ENCODE results near the gene P2RY12. TPM values are rescaled to one million over a fixed set of nuclear protein-coding genes. Genes with fewer than 3 reads are reported as not detected.

The P2RY12 gene
- total RNA-seq, 4 donors from 2014 or later = 1.5 to 4.6 (median 2.8) TPM

GRCh38 chr3:151305060-151305774 lies 79.3 kb downstream of the P2RY12 start:
- intact Hi-C loops (cut with DNase I) = no loop called here
- DNase-seq (ENCODE audit: extremely low spot score) = peak; percentile 91
- Histone ChIP-seq H3K4me3 (no peak overlapping the region), H3K9me3 (no peaks in the 10 kb centered on the region), H3K4me1 (peaks cover 0 to 12% (median 0%) of the 10 kb centered on the region in 4 donors), H3K36me3 (no peaks in the 10 kb centered on the region), H3K27ac (replicated peaks in 1 of 4) (no peak overlapping the region), H3K27me3 (no peaks in the 10 kb centered on the region)
- 61% methylated on average over 7 of the region's 7 CpGs for WGBS
- TF ChIP-seq CTCF (IDR thresholded peaks at IDR 0.05) = no peak
- TF ChIP-seq POLR2AphosphoS5 (IDR thresholded peaks at IDR 0.05) = peak in 1 of 2 donors; percentile 20
- no peak for TF ChIP-seq POLR2A (IDR thresholded peaks at IDR 0.05; ENCODE audit: low read depth)
- no peak for TF ChIP-seq EP300 (IDR thresholded peaks at IDR 0.05)

- Histone ChIP-seq H3K4me1 (peaks cover 0 to 12% (median 0%) of the 10 kb centered on the region in 4 donors), H3K36me3 (no peaks in the 10 kb centered on the region), H3K27me3 (no peaks in the 10 kb centered on the region), H3K9me3 (no peaks in the 10 kb centered on the region), H3K4me3 (no peak overlapping the region), H3K27ac (replicated peaks in 1 of 4) (no peak overlapping the region)
- peak; percentile 39 for DNase-seq (ENCODE audit: extremely low spot score)
- TF ChIP-seq POLR2A (IDR thresholded peaks at IDR 0.05; ENCODE audit: low read depth) = no peak
- intact Hi-C loops (cut with DNase I) = no loop called here
- 64% methylated on average over 2 of the region's 2 CpGs for WGBS
These were observed 80.8 kb downstream of the P2RY12 start for GRCh38 chr3:151303751-151304150.

- DNase-seq (ENCODE audit: extremely low spot score) = no peak
- no peaks in the 10 kb centered on the region for H3K36me3 ChIP-seq
- 89% methylated on average over 3 of the region's 3 CpGs for WGBS
- TF ChIP-seq POLR2AphosphoS5 (IDR thresholded peaks at IDR 0.05) (no peak), EP300 (IDR thresholded peaks at IDR 0.05) (no peak), POLR2A (IDR thresholded peaks at IDR 0.05; ENCODE audit: low read depth) (no peak), CTCF (IDR thresholded peaks at IDR 0.05) (no peak)
- peaks cover 0 to 12% (median 0%) of the 10 kb centered on the region in 4 donors for H3K4me1 ChIP-seq
- no peak overlapping the region for H3K27ac ChIP-seq (replicated peaks in 1 of 4)
- intact Hi-C loops (cut with DNase I) = no loop called here
- H3K4me3 ChIP-seq = no peak overlapping the region
- no peaks in the 10 kb centered on the region for H3K9me3 ChIP-seq
- H3K27me3 ChIP-seq = no peaks in the 10 kb centered on the region
These were observed 82.8 kb downstream of the P2RY12 start for GRCh38 chr3:151301787-151302186.

- Histone ChIP-seq H3K27ac (replicated peaks in 1 of 4) (no peak overlapping the region), H3K9me3 (no peaks in the 10 kb centered on the region), H3K4me1 (peaks cover 0 to 12% (median 0%) of the 10 kb centered on the region in 4 donors), H3K27me3 (no peaks in the 10 kb centered on the region), H3K4me3 (no peak overlapping the region), H3K36me3 (no peaks in the 10 kb centered on the region)
- intact Hi-C loops (cut with DNase I) = no loop called here
- peak; percentile 62 for DNase-seq (ENCODE audit: extremely low spot score)
- WGBS = 78% methylated on average over 1 of the region's 1 CpG
- TF ChIP-seq CTCF (IDR thresholded peaks at IDR 0.05) (no peak), POLR2A (IDR thresholded peaks at IDR 0.05; ENCODE audit: low read depth) (no peak), EP300 (IDR thresholded peaks at IDR 0.05) (no peak), POLR2AphosphoS5 (IDR thresholded peaks at IDR 0.05) (no peak)
These were observed 84.0 kb downstream of the P2RY12 start for GRCh38 chr3:151300539-151300938.

GRCh38 chr3:151299006-151299405 lies 85.5 kb downstream of the P2RY12 start:
- intact Hi-C loops (cut with DNase I) = no loop called here
- no peaks in the 10 kb centered on the region for H3K36me3 ChIP-seq
- H3K4me1 ChIP-seq = no peaks in the 10 kb centered on the region
- no peak overlapping the region for H3K27ac ChIP-seq (replicated peaks in 1 of 4)
- H3K27me3 ChIP-seq = no peaks in the 10 kb centered on the region
- WGBS = 98% methylated on average over 2 of the region's 2 CpGs
- H3K4me3 ChIP-seq = no peak overlapping the region
- TF ChIP-seq CTCF (IDR thresholded peaks at IDR 0.05) = no peak
- no peak for TF ChIP-seq POLR2AphosphoS5 (IDR thresholded peaks at IDR 0.05)
- no peak for TF ChIP-seq POLR2A (IDR thresholded peaks at IDR 0.05; ENCODE audit: low read depth)
- no peak for TF ChIP-seq EP300 (IDR thresholded peaks at IDR 0.05)
- no peaks in the 10 kb centered on the region for H3K9me3 ChIP-seq
- no peak for DNase-seq (ENCODE audit: extremely low spot score)

Data from esophagus muscularis mucosa (tissue), 4 donors.